Transverse colon (tissue), 4 donors: ENCODE results near the gene SRRM5. TPM values are rescaled to one million over a fixed set of nuclear protein-coding genes. Genes with fewer than 3 reads are reported as not detected.
"Not testable (repeated sequence)": the region's sequence is repeated elsewhere in the genome, so short reads cannot be mapped to it uniquely, and the experiment has no call there.

Experiments used
- DNase-seq: peaks from one replicate; pipeline ENCODE4 v3.0.0-alpha.2; 2019
- H3K27ac ChIP-seq, 4 donors: fragments of 200-600 bp; sonication (generic); 2 replicates each; pipeline ENCODE4 v1.5.1; 2016 to 2018; ENCODE audit warnings: inconsistent platforms in 4 of 4
- H3K27me3 ChIP-seq: fragments of 200-600 bp; sonication (generic); 2 replicates; pipeline ENCODE4 v1.5.1; 2017; ENCODE audit warnings: inconsistent platforms
- H3K36me3 ChIP-seq, 4 donors: fragments of 200-600 bp; sonication (generic); 2 replicates each; pipeline ENCODE4 v1.5.1; 2017 to 2019; ENCODE audit warnings: inconsistent platforms in 4 of 4
- H3K4me1 ChIP-seq, 4 donors: fragments of 200-600 bp; sonication (generic); 2 replicates each; pipeline ENCODE4 v1.5.1; 2017 to 2020; ENCODE audit warnings: inconsistent platforms in 4 of 4
- H3K4me3 ChIP-seq, 4 donors: fragments of 200-600 bp; sonication (generic); 1 replicate in 1 of 4; 2 replicates in 3 of 4; pipeline versions ENCODE4 v1.5.1 to v1.6.1; 2017 to 2019; ENCODE audit warnings: inconsistent platforms in 4 of 4
- H3K9me3 ChIP-seq, 2 donors: fragments of 200-600 bp; sonication (generic); 2 replicates each; pipeline ENCODE4 v1.5.1; 2017 to 2019; ENCODE audit warnings: inconsistent platforms in 2 of 2
- EP300 ChIP-seq: sonication (generic); formaldehyde crosslinking; IDR thresholded peaks from one replicate; pipeline ENCODE4 v1.6.1; 2017; ENCODE audit warnings: antibody characterized with exemption, low read depth
- POLR2A ChIP-seq: fragments of 450-650 bp; IDR thresholded peaks from one replicate; pipeline ENCODE4 v1.6.1; 2016; ENCODE audit warnings: antibody characterized with exemption, mild to moderate bottlenecking, moderate library complexity
- POLR2AphosphoS5 ChIP-seq, 3 donors: sonication (generic); formaldehyde crosslinking; IDR thresholded peaks; one replicate each; pipeline ENCODE4 v1.6.1; 2016; ENCODE audit warnings: antibody characterized with exemption in 3 of 3
- WGBS, 2 donors: methylation state at CpG; one replicate each; pipeline ENCODE4 v1.1.5; 2018; ENCODE audit warnings: low coverage in 1 of 2; 5-methylcytosine and 5-hydroxymethylcytosine counted together
- in situ Hi-C, 4 donors: fragments of 200-750 bp; cut with MboI; loops; one replicate each; pipeline versions ENCODE4 v1.15.0 to v1.15.1; 2017; ENCODE audit warnings: low sequenced_read_pairs in 3 of 4, low pct_ligation_motif_present in 1 of 4, low pct_unique_long_range_greater_than_20kb in 1 of 4
- intact Hi-C: fragments of 100-400 bp; cut with DNase I; formaldehyde crosslinking; loops from one replicate; pipeline ENCODE4 v1.15.1; 2023; ENCODE audit warnings: low total_unique reads
- total RNA-seq, 4 donors: library from RNA; depleted of rRNA; stranded (reverse); fragments of >200 nt; gene quantifications; one replicate each; pipeline ENCODE4 v1.1.0, GENCODE V29; 2016
- TF ChIP-seq, protein P1 (sequence below), 5 experiments: fragments of 200-600 bp in 3 of 5; fragments of 450-650 bp in 2 of 5; sonication (generic) in 3 of 5; IDR thresholded peaks; 1 replicate in 2 of 5; 2 replicates in 3 of 5; pipeline ENCODE4 v1.5.1; 2016 to 2017; ENCODE audit warnings: antibody characterized with exemption in 5 of 5, inconsistent platforms in 3 of 5, mild to moderate bottlenecking in 2 of 5, moderate library complexity in 1 of 5

SRRM5 gene
- total RNA-seq, 4 donors from 2014 or later, result 0.14 to 2.2 (median 0.64) TPM; not detected in 1

GRCh38 chr19:43642531-43642930 lies 30.6 kb downstream of the SRRM5 start:
- whole genome bisulfite sequencing, 2 donors, result 77 to 80% methylated on average over 4 of the region's 4 CpGs
- Histone ChIP-seq H3K27ac (no peak overlapping the region), H3K36me3 (no peaks in the 10 kb centered on the region), H3K27me3 (peaks cover 24% of the 10 kb centered on the region), H3K9me3 (no peaks in the 10 kb centered on the region), H3K4me1 (peaks cover 6 to 14% (median 10%) of the 10 kb centered on the region in 4 donors), H3K4me3 (no peak overlapping the region)
- intact Hi-C loops (no loop called here), in situ Hi-C loops (loop anchor here in 1 of 4 donors (10.0 kb wide), 1 partner anchor 88 kb away; no protein-coding TSS in a partner anchor)
- DNase-seq, result no peak
- no peak for TF ChIP-seq POLR2AphosphoS5 (IDR thresholded peaks at IDR 0.05)

GRCh38 chr19:43643326-43643725 lies 31.4 kb downstream of the SRRM5 start:
- WGBS, 2 donors, result 37 to 46% methylated on average over 3 of the region's 3 CpGs
- in situ Hi-C loops (loop anchor here in 1 of 4 donors (10.0 kb wide), 1 partner anchor 89 kb away; no protein-coding TSS in a partner anchor), intact Hi-C loops (no loop called here)
- TF ChIP-seq EP300, result no peak
- H3K36me3 ChIP-seq, result no peaks in the 10 kb centered on the region
- DNase-seq, result no peak
- no peak overlapping the region for H3K4me3 ChIP-seq
- H3K27ac ChIP-seq, result no peak overlapping the region
- peaks cover 16% of the 10 kb centered on the region for H3K27me3 ChIP-seq
- H3K9me3 ChIP-seq, result no peaks in the 10 kb centered on the region
- H3K4me1 ChIP-seq, result peaks cover 6 to 14% (median 10%) of the 10 kb centered on the region in 4 donors

GRCh38 chr19:43644181-43644580 lies 32.3 kb downstream of the SRRM5 start:
- 60 to 82% methylated on average over 4 to 13 of the region's 13 CpGs for WGBS, 2 donors
- in situ Hi-C loops, result loop anchor here in 1 of 4 donors (10.0 kb wide), 1 partner anchor 89 kb away; no protein-coding TSS in a partner anchor
- H3K4me3 ChIP-seq, result no peak overlapping the region
- no peak for DNase-seq
- TF ChIP-seq POLR2AphosphoS5 (IDR thresholded peaks at IDR 0.05), result no peak
- intact Hi-C loops, result no loop called here
- no peaks in the 10 kb centered on the region for H3K36me3 ChIP-seq
- no peak overlapping the region for H3K27ac ChIP-seq
- peaks cover 6 to 11% (median 9%) of the 10 kb centered on the region in 4 donors for H3K4me1 ChIP-seq
- H3K9me3 ChIP-seq, result no peaks in the 10 kb centered on the region
- peaks cover 8% of the 10 kb centered on the region for H3K27me3 ChIP-seq

DNA sequence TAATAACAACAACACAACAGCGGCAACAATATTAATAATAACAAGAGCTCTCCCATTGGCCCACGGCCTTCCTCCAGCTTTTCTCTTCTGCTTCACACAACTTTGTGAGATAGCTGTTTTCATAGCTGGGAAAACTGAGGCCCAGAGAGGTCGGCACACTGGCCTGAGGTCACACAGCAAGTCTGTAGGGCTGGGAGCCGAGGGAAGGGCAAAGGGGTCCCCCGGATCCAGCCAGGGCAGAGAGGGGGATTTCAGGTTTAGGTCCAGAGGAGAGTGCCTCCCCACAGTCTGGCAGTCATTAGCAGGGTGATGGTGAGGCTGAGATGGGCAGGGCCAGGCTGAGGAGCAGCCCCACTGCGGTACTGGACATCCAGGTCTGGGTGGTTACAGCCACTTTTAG lies 36.7 kb downstream of the SRRM5 start:
- in situ Hi-C loops, result loop anchor here in 1 of 4 donors (10.0 kb wide), 1 partner anchor 94 kb away; no protein-coding TSS in a partner anchor
- intact Hi-C loops, result no loop called here
- Histone ChIP-seq H3K36me3 (peaks cover 0 to 8% (median 0%) of the 10 kb centered on the region in 4 donors), H3K4me3 (no peak overlapping the region), H3K27ac (no peak overlapping the region), H3K9me3 (no peaks in the 10 kb centered on the region), H3K4me1 (no peaks in the 10 kb centered on the region), H3K27me3 (no peaks in the 10 kb centered on the region)
- no peak for TF ChIP-seq EP300
- no peak for DNase-seq
- WGBS, 2 donors, result 83 to 92% methylated on average over 2 to 6 of the region's 6 CpGs

GRCh38 chr19:43649514-43649913 lies 37.6 kb downstream of the SRRM5 start:
- in situ Hi-C loops, result loop anchor here in 1 of 4 donors (10.0 kb wide), 1 partner anchor 95 kb away; no protein-coding TSS in a partner anchor
- intact Hi-C loops, result no loop called here
- no peaks in the 10 kb centered on the region for H3K4me1 ChIP-seq
- 83 to 92% methylated on average over 2 of the region's 2 CpGs for WGBS, 2 donors
- H3K27me3 ChIP-seq, result no peaks in the 10 kb centered on the region
- peaks cover 0 to 8% (median 0%) of the 10 kb centered on the region in 4 donors for H3K36me3 ChIP-seq
- DNase-seq, result no peak
- no peak overlapping the region for H3K27ac ChIP-seq
- H3K4me3 ChIP-seq, result no peak overlapping the region
- H3K9me3 ChIP-seq, result no peaks in the 10 kb centered on the region
- TF ChIP-seq POLR2AphosphoS5 (IDR thresholded peaks at IDR 0.05), result no peak
- TF ChIP-seq, protein P1, sequence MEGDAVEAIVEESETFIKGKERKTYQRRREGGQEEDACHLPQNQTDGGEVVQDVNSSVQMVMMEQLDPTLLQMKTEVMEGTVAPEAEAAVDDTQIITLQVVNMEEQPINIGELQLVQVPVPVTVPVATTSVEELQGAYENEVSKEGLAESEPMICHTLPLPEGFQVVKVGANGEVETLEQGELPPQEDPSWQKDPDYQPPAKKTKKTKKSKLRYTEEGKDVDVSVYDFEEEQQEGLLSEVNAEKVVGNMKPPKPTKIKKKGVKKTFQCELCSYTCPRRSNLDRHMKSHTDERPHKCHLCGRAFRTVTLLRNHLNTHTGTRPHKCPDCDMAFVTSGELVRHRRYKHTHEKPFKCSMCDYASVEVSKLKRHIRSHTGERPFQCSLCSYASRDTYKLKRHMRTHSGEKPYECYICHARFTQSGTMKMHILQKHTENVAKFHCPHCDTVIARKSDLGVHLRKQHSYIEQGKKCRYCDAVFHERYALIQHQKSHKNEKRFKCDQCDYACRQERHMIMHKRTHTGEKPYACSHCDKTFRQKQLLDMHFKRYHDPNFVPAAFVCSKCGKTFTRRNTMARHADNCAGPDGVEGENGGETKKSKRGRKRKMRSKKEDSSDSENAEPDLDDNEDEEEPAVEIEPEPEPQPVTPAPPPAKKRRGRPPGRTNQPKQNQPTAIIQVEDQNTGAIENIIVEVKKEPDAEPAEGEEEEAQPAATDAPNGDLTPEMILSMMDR (IDR thresholded peaks at IDR 0.05), result no peak
- TF ChIP-seq EP300, result no peak
- TF ChIP-seq POLR2A, result no peak

- H3K4me1 ChIP-seq, H3K27me3 ChIP-seq, H3K4me3 ChIP-seq, H3K36me3 ChIP-seq, H3K9me3 ChIP-seq, H3K27ac ChIP-seq, in situ Hi-C loops, DNase-seq: not testable (repeated sequence)
- WGBS, 2 donors, result 94 to 100% methylated on average over 1 to 7 of the region's 7 CpGs
- intact Hi-C loops, result loop anchor here (10.0 kb wide), 1 partner anchor 85 kb away; no protein-coding TSS in a partner anchor
Measured at GRCh38 chr19:43650276-43650675, 38.4 kb downstream of the SRRM5 start.
